GM19023 (cell line): ENCODE data around the gene SNX10.
A peak's percentile ranks its signal among the peaks of the same experiment; 100 is the strongest.
"Not testable (repeated sequence)": the region's sequence is repeated elsewhere in the genome, so short reads cannot be mapped to it uniquely, and the experiment has no call there.

ENCODE experiments used
- ATAC-seq: cut with Tn5 transposase; IDR thresholded peaks from one replicate; pipeline ENCODE4 v1.9.1; 2021; ENCODE audit warnings: mild to moderate bottlenecking, moderate library complexity; ENCODE audit not compliant: unreplicated experiment

SNX10 gene, protein sequence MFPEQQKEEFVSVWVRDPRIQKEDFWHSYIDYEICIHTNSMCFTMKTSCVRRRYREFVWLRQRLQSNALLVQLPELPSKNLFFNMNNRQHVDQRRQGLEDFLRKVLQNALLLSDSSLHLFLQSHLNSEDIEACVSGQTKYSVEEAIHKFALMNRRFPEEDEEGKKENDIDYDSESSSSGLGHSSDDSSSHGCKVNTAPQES

DNA sequence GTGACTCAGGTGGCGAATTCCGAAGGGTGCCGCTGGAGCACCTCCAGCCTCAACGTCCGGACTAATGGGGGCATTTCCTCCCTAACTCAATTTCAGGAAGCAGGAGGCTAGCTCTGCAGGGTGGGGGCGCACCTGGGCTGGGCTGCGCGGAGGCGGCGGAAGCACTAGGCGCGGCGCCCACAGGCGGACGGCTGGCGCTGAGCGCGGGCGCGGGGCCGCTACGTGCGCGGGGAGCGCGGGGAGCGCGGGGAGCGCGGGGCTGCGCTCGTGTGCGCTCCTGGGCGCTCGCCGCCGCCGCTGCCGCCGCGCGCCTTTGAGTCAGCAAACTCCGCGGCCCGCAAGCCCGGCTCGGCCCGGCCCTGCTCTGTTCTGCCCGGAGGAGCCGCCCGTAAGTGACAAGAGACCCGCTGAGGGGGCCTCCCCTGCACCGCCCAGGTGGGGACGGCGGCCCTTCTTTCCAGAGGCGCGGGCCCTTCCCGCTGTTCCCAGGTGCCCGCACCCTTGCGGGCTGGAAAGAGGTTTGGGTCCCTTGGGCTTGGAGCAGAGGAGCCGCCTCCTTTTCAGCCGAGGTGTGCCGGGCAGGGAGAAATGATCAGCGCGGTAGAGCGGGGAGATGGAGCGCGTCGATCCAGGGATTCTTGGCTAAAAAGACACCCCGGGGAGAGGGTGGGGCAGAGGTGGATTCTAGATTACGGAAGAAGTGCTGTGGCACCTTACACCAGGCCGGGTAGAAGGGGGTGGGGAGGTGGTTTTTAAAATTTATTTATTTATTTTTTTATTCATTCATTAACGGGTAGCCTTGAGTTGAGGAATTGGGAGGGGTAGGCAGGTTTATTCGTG, at the start of gene SNX10:
Gene SNX10, plus strand, starts transcription at position 164 of the 840 bp plus-strand sequence. CDS start 54,581 bp downstream, outside the sequence.
- peak; percentile 70 for ATAC-seq

DNA sequence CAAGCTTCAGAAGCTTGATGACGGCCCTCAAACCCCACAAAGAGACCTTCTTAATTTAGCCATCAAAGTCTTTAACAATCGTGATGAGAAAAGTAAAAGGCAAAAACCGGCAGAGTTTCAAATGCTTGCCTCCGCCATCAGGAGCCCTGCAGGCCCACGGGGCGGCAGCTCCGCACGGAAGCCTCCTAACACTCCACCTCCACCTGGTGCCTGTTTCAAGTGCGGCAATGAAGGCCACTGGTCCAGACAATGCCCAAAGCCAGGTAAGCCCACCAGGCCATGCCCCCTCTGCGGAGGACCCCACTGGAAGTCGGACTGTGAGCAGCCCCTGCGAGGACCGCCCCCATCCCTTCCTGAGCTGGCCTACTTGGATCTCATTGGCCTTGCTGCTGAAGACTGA, 46.5 kb upstream of the SNX10 start:
- no peak for ATAC-seq

DNA sequence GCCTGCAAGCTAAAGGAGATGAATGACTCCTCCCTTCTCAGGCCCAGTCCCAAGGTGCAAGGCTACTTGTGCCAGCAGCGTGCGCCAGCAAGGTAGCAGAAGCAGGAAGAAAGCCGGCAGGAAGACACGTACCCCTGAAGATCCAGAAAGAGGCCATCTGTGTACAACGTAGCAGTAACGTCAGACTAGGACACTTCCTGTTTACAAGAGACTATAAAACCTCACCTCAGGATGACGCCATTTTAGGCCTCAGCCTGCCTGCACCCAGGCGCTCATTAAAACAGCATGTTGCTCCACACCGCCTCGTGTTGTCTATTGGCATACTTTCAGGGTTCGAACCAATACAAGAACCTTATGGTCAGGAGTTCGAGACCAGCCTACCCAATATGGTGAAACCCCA, 41.4 kb upstream of the SNX10 start:
- ATAC-seq: no peak

DNA sequence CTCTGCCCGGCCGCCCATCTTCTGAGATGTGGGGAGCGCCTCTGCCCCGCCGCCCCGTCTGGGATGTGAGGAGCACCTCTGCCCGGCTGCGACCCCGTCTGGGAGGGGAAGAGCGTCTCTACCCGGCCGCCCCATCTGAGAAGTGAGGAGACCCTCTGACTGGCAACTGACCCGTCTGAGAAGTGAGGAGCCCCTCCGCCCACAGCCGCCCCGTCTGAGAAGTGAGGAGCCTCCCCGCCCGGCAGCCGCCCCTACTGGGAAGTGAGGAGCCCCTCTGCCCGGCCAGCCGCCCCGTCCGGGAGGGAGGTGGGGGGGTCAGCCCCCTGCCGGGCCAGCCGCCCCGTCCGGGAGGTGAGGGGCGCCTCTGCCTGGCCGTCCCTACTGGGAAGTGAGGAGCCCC, 29.8 kb upstream of the SNX10 start:
- ATAC-seq: not testable (repeated sequence)

DNA sequence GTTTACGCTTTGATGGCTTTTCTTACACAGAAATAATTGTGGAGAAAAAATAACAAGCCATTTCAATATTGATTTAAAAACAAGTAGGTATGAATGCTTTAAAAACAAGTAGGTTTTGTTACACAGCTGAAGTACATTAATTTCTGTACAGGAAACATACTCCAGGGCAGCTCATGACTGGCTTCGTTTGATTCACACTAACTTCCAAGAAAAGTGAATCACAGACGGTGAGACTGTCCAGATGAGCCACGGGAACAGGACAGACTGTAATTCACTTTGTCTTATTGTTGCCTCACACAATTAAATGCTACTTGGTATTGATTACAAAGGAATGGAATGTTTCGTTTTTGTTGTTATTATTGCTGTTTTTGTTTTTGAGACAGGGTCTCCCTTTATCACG, 26.6 kb upstream of the SNX10 start:
- ATAC-seq: no peak

DNA sequence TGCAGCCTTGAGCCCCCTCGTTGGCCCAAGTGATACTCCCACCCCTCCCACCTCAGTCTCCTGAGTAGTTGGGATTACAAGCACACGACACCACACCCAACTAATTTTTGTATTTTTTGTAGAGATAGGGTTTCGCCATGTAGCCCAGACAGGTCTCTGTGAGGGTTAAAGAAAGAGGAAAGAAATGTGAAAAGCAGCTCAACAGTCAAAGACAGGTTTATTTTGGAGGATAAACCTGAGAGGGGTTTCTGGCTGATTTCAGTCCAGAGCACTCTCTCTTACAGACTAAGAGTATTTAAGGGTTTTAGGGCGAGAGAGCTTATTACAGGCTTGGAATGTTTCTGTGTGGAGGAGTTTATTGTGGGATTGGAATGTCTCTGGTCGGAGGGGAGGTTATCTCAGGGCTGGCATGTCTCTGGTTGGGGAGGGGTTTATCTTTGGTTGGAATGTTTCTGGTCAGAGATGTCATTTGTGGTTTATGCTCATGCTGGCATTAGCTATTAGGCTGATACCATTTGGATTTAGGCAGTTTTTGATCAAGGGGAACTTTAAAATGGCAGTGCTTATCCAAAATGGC, 26.1 kb upstream of the SNX10 start:
- ATAC-seq: no peak

DNA sequence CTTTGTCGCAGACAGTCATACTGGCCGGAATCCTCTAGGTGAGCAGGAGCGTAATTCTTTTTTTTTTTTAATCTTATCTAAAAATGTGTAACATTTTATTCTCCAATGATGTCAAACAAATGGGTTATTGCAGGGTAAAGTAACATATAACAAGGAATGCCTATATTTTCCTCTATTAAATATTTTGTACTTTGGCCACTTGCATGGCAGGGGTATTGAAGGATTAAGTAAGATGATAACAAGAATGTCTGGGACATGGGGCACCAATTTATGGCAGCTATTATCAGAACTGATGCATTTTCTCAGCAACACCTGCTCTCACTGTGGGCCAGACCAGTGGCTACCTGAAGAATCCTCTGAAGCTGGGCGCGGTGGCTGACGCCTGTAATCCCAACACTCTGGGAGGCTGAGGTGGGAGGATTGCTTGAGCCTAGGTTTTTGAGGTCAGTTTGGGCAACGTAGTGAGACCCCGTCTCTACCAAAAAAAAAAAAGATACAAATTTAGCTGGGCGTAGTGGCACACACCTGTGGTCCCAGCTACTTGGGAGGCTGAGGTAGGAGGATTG, 24.0 kb upstream of the SNX10 start:
- no peak for ATAC-seq

DNA sequence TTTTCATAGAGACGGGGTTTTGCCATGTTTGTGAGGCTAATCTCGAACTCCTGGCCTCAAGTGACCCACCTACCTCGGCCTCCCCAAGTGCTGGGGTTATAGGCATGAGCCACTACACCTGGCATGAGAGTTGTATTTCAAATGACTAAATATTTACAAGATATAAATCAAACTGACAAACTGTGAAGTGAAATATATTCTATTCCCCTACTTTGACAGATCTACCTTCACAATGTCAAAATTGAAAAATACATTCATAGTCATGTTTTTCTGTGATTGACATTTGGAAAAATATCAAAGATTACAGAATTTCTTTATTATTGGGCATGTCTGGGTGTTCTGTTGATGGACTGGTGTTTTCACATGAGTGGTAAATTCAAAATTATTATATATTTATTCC, 16.4 kb upstream of the SNX10 start:
- no peak for ATAC-seq

DNA sequence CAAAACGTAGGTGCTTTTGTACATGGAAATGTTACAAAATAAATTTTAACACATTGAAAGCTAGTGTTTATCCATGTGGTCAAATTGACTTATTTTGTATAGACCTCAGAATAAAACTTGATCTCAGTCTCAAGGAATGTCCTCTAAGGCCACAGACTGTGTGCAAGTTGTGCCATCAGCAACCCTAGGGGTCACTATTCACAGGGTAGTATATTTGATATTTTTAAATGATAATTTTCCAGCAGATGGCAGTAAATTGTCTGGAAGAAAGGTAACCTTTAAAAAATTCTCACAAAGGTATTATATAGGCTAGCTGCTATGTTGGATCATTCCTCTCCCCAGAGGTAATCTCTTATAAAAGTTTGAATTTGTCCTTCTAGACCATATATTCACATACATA, 12.9 kb upstream of the SNX10 start:
- no peak for ATAC-seq

DNA sequence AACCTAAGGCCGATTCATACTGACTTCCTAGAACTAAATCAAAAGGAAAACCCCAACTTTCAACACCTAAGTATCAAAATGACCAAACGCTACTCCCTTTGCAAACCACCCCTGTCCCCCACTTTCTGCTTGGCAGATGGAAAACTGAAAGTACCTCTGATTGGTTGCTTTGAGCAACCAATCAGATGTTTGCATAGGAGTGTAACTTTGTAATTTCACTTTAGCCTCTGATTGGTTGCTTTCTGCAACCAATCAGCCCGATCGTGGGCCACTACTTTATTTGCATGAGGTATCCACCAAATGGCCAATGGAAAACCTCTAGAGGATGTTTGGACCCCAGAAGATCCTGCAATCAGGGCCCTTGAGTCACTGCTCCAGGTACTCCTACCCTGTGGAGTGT, 12.3 kb upstream of the SNX10 start:
- no peak for ATAC-seq

DNA sequence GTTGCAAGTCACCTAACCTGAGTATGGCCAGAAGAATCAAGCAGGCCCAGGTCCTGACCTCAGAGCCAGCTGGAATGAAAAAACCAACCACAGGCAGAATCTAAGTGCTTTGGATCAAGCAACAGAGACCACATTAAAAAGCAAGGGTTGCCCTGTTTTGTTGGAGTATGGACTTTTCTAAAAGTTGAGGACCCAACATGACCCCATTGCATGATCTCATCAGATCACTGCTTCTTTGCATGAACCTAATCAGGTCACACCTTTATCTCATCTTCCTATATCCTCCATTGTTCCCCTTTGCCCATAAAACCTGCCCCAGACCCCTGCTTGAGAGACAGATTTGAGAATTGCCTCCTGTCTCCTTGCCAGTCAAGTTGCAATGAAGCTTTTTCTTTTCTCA, 11.6 kb upstream of the SNX10 start:
- no peak for ATAC-seq

DNA sequence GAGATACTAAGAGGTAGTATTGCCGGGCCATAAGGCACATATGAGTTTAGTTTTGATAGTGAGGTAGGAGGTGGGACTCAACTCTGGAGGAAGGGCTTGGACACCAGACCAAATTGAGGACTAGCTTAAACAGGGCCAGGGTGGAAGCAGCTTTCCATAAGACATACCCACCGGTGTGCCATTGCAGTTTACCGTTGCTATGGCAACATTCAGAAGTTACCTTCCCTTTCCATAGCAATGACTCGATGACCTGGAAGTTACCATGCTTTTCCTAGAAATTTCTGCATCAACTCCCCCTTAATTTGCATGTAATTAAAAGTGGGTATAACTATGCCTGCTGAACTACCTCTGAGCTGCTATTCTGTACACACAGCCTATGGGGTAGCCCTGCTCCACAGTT, 10.9 kb upstream of the SNX10 start:
- no peak for ATAC-seq

DNA sequence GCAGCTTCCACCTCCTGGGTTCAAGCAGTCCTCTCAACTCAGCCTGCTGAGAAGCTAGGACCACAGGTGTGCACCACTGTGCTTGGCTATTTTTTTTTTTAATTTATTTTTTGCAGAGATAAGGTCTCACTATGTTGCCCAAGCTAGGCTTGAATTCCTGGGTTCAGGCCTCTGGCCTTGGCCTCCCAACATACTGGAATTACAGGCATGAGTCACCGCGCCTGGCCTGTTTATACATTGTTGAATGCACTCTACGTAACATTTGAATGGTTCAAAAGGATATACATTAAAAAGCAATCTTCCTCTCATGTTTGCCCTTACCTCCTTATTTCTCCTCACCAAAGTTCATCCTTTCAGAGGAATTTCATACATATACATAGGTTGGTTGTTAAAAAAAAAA, 7.2 kb upstream of the SNX10 start:
- ATAC-seq: no peak

DNA sequence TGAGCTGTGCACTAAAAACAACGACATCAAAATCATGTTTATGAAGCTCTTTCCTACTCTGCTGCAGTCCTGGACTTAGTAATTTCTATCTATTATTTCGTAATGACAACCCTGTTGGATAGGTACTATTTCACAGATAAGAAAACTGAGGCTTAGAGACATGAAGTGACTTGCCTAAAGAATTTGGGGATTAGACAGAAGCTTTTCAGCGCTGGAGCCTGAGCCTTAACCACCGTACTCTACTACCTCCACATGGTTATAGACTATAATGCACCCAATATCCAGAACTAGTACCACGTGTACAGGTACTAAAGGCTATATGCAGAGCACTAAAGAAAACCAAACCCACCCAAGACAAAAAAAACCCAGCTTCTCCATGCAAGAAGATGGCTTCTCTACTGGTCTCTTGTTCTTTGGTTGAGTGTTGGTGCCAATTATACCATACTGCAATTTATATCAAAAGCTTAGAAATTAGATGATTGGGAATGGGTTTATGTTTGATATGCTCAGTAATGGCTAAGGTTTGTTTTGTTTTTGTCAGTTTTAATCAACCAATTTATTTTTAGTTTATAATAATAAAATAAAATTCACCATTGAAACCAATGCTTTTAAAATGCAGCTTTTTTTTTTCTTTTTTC, 6.5 kb upstream of the SNX10 start:
- ATAC-seq: no peak

DNA sequence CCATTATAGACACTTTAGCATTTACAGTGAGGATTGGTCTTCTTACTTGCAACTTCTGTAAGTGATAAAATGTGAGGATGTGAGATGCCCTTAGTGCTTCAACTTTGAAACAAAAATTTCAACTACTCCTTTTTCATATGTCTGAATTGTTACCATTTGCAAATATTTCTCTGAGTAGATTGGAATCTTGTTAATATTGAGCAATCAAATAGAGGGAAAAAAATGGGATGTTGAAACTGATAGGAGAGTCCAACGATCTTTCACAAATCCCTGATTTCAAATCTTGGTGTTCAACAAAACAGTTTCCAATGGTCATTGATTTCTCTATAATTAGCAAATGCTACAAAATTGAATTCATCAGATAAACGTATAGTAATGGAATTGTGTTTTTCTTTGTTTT, 5.5 kb upstream of the SNX10 start:
- no peak for ATAC-seq

DNA sequence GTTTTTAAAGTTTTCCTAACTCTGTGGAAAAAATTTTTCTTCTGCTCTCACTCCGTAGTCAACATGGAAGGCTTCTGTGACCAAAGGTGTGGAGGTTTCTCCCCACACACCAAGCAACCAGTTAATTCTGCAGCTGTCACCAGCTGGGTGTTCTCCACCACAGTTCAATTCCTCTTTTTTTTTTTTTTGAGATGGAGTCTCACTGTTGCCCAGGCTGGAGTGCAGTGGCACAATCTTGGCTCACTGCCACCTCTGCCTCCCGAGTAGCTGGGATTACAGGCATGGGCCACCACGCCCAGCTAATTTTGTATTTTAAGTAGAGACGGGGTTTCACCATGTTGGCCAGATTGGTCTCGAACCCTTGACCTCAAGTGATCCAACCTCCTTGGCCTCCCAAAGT, 3.5 kb upstream of the SNX10 start:
- ATAC-seq: not testable (repeated sequence)

DNA sequence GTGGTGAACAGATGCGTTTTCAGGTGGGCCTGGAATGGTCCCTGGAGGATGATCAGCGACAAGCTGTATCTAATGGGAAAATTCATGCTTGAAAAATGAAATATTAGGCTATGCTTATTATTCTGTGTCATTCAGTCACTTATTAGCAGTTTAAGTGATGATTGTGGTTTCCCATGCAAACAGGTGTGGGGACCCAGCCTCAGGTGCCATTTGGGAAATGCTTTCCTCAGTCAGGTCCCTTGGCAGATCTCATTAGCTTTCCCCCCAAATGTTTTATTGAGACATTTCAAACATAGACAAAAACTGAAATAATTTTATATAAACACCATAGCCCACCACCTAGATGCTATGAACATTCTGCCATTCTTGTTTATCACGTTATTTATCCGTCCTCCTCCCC, 411 bp upstream of the SNX10 start:
- no peak for ATAC-seq

DNA sequence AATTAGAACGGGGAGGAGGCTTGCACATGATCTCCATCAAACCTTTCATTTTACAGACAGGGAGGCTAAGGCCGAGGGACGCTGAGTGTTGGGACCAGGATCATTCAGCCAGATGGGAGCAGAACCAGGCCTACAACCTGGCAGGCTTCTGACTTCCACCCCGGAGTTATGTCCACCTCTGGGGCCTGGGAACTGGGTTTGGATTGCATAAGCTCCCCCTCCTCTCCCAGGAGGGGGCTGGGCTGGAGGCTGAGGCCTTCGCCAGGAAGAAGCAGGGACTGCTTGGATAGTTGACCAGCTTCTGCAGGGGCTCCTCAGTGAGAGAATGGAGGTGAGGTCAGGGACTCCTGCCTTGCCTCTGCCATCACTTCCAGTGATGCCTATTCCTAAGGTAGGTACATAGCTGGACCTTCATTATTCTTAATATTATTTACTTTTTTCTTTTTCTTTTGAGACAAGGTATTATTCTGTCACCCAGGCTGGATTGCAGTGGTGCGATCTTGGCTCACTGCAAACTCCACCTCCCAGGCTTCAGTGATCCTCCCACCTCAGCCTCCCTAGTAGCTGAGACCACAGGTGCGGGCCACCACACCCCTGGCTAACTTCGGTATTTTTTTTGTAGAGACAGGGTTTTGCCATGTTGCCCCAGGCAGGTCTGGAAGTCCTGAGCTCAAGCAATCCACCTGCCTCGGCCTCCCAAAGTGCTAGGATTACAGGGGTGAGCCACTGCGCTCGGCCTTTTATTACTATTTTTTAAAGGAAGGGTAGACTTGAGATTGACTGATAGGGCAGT, 1.3 kb downstream of the SNX10 start:
- no peak for ATAC-seq

DNA sequence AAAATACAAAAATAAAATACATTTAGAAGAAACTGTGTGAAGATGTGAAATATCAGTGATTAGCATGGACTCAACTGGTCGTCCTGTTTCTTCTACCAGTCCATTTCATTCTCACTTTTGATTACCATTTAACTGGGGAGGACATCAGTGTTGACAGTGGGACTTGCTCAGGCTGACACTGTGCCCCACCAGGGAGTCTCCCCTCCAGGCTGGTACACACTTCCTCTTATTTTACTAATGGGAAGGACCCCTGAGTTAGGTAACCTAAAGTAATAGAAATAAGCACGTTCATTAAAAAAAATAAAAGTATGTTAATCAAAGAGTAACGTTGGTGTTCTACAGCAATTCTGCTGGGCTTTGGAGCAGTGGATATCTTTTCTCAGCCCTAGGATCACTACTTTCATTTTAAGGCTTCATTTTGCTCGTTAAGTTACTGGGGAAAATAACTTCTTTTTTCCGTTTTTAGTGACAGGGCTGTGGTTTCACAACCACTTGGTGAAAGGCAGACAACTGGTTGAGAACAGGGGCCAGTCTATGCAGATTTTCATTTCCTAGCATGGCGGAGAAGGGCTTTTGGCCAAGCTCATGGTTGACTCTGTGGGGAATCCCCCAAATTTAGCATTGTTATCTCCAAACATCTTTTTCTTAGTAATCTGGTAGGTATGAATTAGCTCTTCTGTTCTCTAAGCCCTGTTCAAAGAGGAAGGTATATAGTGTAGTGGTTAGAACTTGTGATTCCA, 2.1 kb downstream of the SNX10 start:
- peak; percentile 77 for ATAC-seq

DNA sequence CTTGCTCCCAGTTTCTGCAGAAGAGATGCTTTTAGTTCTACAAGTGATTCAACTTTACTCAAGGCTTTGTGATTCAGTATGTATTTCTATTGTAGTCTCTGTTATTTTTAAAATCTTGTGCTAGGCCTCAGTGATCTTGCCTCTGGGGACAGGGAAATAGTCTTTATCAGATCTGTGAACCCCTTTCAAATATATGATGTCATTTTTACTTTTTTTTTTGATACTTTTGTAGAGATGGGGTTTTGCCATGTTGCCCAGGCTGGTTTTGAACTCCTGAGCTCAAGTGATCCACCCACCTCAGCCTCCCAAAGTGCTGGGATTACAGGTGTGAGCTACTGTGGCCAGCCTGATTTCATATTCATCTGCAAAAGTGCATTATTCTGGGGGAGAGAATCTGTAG, 3.4 kb downstream of the SNX10 start:
- no peak for ATAC-seq
